ENCODE measurements around the gene URAD.

DNA sequence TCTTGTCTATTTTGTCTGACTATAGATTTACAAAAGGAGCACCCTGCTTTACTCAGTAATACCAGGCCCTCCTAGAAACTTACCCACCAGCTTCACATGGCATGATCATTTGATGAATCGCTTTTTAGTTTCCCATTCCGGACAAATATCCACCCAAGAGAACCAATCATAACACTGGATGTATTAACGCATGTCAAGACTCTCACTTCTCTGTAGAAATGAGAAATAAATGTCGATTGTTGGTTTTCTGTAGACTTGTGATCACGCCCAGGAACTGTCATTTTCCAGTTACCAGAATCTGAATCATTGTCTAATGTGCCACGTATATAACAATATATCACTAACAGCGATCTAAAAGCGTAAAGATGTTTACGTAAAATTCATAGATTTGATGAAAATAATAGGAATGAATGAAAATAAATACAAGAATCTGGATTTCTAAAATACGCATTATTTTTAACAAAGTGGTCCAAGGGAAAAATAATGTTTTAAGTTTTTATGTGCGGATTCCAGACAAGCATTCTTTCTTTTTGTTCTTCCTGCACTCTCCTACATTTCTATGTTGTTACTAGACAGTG lies 33.4 kb downstream of the URAD start:
- TF ChIP-seq EP300 (IDR thresholded peaks at IDR 0.05) (no peak), POLR2A (IDR thresholded peaks at IDR 0.05) (no peak)
- TF ChIP-seq, protein P1, sequence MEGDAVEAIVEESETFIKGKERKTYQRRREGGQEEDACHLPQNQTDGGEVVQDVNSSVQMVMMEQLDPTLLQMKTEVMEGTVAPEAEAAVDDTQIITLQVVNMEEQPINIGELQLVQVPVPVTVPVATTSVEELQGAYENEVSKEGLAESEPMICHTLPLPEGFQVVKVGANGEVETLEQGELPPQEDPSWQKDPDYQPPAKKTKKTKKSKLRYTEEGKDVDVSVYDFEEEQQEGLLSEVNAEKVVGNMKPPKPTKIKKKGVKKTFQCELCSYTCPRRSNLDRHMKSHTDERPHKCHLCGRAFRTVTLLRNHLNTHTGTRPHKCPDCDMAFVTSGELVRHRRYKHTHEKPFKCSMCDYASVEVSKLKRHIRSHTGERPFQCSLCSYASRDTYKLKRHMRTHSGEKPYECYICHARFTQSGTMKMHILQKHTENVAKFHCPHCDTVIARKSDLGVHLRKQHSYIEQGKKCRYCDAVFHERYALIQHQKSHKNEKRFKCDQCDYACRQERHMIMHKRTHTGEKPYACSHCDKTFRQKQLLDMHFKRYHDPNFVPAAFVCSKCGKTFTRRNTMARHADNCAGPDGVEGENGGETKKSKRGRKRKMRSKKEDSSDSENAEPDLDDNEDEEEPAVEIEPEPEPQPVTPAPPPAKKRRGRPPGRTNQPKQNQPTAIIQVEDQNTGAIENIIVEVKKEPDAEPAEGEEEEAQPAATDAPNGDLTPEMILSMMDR (IDR thresholded peaks at IDR 0.05), result no peak
